Mucosa of descending colon (tissue), 3 donors: ENCODE data around the gene MALT1. TPM values are rescaled to one million over a fixed set of nuclear protein-coding genes. Genes with fewer than 3 reads are reported as not detected.

Source experiments
- ATAC-seq: fragments of 200-7000 bp; cut with Tn5 transposase; one replicate; pipeline ENCODE4 v1.9.1; 2020; ENCODE audit warnings: mild to moderate bottlenecking, moderate library complexity
- DNase-seq, 3 donors: peaks; one replicate each; pipeline ENCODE4 v3.0.0-alpha.2; 2020
- H3K36me3 ChIP-seq: fragments of 200-600 bp; one replicate; pipeline ENCODE4 v1.8.0; 2021; ENCODE audit warnings: low read depth, mild to moderate bottlenecking
- H3K4me1 ChIP-seq: fragments of 200-600 bp; one replicate; pipeline ENCODE4 v1.8.0; 2021; ENCODE audit warnings: low read depth, mild to moderate bottlenecking
- H3K4me3 ChIP-seq: fragments of 200-600 bp; one replicate; pipeline ENCODE4 v1.8.0; 2021; ENCODE audit warnings: mild to moderate bottlenecking
- H3K9me3 ChIP-seq: fragments of 200-600 bp; one replicate; pipeline ENCODE4 v1.8.0; 2021; ENCODE audit warnings: mild to moderate bottlenecking
- intact Hi-C, 2 donors: fragments of 100-400 bp; cut with DNase I in 1 of 2; cut with micrococcal nuclease in 1 of 2; formaldehyde crosslinking; loops; one replicate each; pipeline versions ENCODE4 v1.11.0 to v1.11.1; 2022; cut with DNase I, micrococcal nuclease
- total RNA-seq, 3 donors: library from RNA; stranded (reverse); fragmentation: NEBNext Ultra II Directional in 2 of 3; extraction: Animal tissue kit (Norgen Biotek cat#: 25700) in 2 of 3; gene quantifications; one replicate each; pipeline versions ENCODE4 v1.2.1 to v1.2.4, GENCODE V29; 2021 to 2023
- TF ChIP-seq, protein P1 (sequence below): fragments of 200-600 bp; IDR thresholded peaks from one replicate; pipeline ENCODE4 v1.8.0; 2022; ENCODE audit warnings: antibody characterized with exemption, mild to moderate bottlenecking
- donor health status: DM: no; HTN: no; CAD: no; lungs with moderate emphysema.
- donor health status: DM: no; HTN: no; CAD: no.
- donor health status: DM: no; HTN: yes; CAD: no.

The MALT1 gene
- total RNA-seq, 3 donors from 2014 or later, result 19.5 to 23.4 (median 23.1) TPM

DNA sequence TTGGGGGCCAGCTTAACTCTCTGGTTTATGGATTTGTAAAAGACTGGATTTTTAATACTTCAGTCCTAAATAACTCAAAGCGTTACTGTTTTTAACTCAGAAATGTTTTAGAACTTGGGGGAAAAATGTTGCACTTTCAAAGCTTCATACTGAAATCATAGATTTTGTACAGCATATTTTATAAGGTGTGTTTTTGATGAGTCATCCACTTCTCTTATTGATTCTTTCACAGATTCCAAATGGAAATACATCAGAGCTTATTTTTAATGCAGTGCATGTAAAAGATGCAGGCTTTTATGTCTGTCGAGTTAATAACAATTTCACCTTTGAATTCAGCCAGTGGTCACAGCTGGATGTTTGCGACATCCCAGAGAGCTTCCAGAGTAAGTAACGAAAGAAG lies 28.9 kb downstream of the MALT1 start:
- Histone ChIP-seq H3K4me1 (no peaks in the 10 kb centered on the region), H3K9me3 (no peaks in the 10 kb centered on the region), H3K4me3 (no peak overlapping the region), H3K36me3 (no peaks in the 10 kb centered on the region)
- ATAC-seq, result no peak
- TF ChIP-seq, protein P1, sequence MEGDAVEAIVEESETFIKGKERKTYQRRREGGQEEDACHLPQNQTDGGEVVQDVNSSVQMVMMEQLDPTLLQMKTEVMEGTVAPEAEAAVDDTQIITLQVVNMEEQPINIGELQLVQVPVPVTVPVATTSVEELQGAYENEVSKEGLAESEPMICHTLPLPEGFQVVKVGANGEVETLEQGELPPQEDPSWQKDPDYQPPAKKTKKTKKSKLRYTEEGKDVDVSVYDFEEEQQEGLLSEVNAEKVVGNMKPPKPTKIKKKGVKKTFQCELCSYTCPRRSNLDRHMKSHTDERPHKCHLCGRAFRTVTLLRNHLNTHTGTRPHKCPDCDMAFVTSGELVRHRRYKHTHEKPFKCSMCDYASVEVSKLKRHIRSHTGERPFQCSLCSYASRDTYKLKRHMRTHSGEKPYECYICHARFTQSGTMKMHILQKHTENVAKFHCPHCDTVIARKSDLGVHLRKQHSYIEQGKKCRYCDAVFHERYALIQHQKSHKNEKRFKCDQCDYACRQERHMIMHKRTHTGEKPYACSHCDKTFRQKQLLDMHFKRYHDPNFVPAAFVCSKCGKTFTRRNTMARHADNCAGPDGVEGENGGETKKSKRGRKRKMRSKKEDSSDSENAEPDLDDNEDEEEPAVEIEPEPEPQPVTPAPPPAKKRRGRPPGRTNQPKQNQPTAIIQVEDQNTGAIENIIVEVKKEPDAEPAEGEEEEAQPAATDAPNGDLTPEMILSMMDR, result no peak
- intact Hi-C loops, result no loop called here
- no peak for DNase-seq

DNA sequence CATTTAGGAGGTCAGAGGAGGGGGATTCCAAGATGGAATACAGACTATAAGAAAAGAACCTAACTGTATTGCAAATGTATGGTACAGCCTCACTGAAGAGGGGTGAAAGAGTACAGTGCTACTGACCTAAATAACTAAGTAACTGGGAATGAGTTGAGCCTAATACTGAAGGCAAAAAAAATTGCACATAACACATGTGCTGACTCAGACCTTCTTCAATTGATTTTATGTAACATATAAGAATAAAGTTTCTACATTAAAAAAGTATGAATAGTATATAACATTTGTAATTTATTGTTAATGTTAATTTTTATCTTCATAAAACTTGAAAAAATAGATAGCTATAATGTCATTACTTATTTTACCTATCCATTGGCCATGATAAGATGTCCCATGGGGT lies 41.7 kb downstream of the MALT1 start:
- Histone ChIP-seq H3K4me3 (no peak overlapping the region), H3K9me3 (no peaks in the 10 kb centered on the region), H3K4me1 (no peaks in the 10 kb centered on the region), H3K36me3 (no peaks in the 10 kb centered on the region)
- intact Hi-C loops, result no loop called here
- DNase-seq, result no peak
- ATAC-seq, result no peak
- TF ChIP-seq, protein P1, result no peak

DNA sequence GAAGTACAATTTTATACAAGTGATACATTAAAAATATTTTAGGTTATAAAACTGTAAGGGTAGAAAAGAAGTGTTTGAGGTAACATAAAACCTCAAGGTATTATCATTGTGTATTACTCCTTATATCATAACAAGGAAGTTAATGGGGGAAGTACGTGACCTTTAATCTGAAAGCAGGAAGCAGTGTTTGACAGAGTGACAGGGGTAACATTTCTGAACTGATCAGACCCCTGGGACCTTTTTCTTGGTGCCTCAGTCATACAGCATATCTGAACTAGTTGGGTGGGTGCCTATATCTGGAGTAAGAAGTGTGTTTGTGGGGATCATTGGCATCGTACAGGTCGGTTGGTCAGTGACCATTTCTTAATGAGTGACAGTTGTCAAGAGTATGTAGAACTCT lies 43.0 kb downstream of the MALT1 start:
- Histone ChIP-seq H3K4me1 (no peaks in the 10 kb centered on the region), H3K9me3 (no peaks in the 10 kb centered on the region), H3K36me3 (no peaks in the 10 kb centered on the region), H3K4me3 (no peak overlapping the region)
- no peak for DNase-seq
- peak; percentile 56 for ATAC-seq
- TF ChIP-seq, protein P1, result no peak
- intact Hi-C loops, result no loop called here

DNA sequence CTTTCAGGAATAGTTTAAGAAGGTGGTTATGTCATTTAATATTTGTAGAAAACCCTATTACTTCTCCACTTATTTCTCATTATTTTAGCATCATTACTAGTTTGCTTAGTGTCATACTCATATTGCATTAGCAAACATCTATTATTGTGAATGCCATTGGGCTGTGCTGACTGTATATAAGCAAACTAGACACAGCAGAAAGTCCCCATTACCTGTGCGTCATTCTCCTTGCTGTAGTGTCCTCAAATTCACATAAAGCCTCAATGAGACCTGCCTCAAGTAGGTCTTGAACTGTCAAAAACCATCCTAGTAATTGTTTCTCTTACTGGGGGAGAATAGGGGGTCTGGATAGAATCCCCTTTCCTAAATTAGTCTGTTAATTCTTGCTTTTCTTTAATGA lies 43.6 kb downstream of the MALT1 start:
- Histone ChIP-seq H3K9me3 (no peaks in the 10 kb centered on the region), H3K36me3 (no peaks in the 10 kb centered on the region), H3K4me3 (no peak overlapping the region), H3K4me1 (no peaks in the 10 kb centered on the region)
- ATAC-seq (no peak), DNase-seq (no peak)
- intact Hi-C loops, result no loop called here
- TF ChIP-seq, protein P1, result no peak

DNA sequence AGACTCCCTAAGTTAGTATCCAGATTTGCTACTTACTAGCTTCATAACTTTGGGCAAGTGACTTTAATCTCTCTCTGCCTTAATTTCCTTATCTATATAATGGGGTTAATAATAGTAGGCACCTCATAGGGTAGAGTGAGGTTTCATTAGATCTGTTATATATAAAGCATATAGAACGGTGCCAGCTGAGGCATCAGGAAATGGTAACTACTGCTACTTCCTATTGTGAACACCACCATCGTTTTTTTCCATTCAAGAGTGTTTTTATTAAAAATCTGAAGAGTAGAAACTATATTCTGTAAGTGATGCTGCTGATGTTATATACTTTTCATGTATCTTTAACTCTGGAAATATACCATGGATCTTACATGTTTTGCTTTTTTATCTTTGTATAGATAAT lies 44.3 kb downstream of the MALT1 start:
- Histone ChIP-seq H3K4me3 (no peak overlapping the region), H3K9me3 (no peaks in the 10 kb centered on the region), H3K36me3 (no peaks in the 10 kb centered on the region), H3K4me1 (no peaks in the 10 kb centered on the region)
- TF ChIP-seq, protein P1, result no peak
- no peak for ATAC-seq
- no peak for DNase-seq
- intact Hi-C loops, result no loop called here

DNA sequence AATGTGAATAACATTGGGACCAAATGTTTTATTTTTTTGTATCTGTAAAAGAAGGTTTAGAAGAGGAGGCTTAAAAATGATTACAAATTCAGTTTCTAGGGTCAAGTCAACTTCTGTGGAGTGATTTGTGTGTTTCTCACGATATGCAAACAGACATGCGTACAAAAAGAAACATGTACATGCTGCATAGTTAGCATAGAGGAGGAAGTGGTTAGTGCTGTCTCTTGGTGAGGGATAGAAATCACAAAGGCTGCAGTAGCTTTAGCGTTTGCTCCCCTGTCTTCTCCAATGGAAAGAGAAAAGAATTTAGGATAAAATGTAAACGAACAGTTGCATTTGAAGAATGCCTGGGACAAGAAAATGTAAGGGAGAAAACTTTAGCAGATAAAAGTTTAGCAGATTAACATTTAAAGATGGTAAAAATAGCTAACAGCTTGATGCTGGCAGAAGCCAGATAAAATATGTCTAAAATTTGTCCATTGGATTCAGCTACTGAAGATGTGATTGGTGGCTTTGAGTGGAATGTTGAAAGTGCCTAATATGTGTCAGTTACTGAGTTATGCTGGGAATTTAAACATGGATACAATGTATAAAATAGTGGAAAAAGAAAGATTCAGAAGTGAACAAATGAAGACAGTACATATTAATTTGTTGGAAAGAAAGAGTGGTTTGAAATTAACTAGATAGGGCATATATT lies 44.9 kb downstream of the MALT1 start:
- H3K9me3 ChIP-seq, result no peaks in the 10 kb centered on the region

More for the DNA sequence above, 44.9 kb downstream of the MALT1 start:
- no peak for DNase-seq
- Histone ChIP-seq H3K4me3 (no peak overlapping the region), H3K36me3 (no peaks in the 10 kb centered on the region), H3K4me1 (no peaks in the 10 kb centered on the region)
- intact Hi-C loops, result no loop called here
- peak; percentile 60 for ATAC-seq
- TF ChIP-seq, protein P1, result no peak
